ENCODE data around the gene USP22. TPM values are rescaled to one million over a fixed set of nuclear protein-coding genes. Genes with fewer than 3 reads are reported as not detected.

Gene USP22
- total and polyA plus RNA-seq, 2 experiments from 2014 or later: 68.9 to 296 TPM

DNA sequence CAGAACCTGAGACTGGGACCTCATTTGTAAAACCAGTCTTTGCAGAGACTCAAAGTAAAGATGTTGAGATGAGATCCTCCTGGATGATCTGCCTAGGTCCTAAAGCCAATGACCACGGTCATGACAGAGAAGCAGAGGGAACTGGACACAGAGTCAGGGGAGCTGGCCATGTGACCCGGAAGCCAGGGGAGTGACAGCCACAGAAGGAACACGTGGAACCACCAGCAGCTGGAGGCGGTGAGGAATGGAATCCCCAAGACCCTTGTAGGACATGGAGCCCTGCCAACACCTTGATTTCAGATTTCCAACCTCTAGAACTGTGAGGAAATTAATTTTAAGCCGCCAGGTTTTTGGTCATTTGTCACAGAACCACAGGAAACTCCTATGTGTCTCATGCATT, 37.0 kb downstream of the USP22 start:
- Mint-ChIP-seq H3K9me3 (no peaks in the 10 kb centered on the region; the same call in 2 of the 3 replicates), H3K27ac (no peak overlapping the region), H3K36me3 (ENCODE audit: low read depth) (peaks cover 98% of the 10 kb centered on the region), H3K4me3 (no peak overlapping the region), H3K4me1 (peaks cover 4% of the 10 kb centered on the region; the same call in 2 of the 3 replicates), H3K27me3 (ENCODE audit: insufficient read depth, low read depth, poor library complexity) (peaks cover 15% of the 10 kb centered on the region)
- Histone ChIP-seq H3K27ac (ENCODE audit: low read depth) (peak overlapping the region; percentile 32; the same call in 1 of the 2 replicates), H2AFZ (no peak overlapping the region), H3K9me2 (ENCODE audit: insufficient read depth) (no peaks in the 10 kb centered on the region), H3K27me3 (ENCODE audit: insufficient read depth) (no peaks in the 10 kb centered on the region), H3K79me2 (replicated peaks; ENCODE audit: insufficient read depth) (peaks cover 75% of the 10 kb centered on the region), H3K4me2 (no peak overlapping the region), H3K4me3 (no peak overlapping the region), H3K36me3 (ENCODE audit: insufficient read depth) (peaks cover 91% of the 10 kb centered on the region), H3K4me1 (ENCODE audit: insufficient read depth) (no peaks in the 10 kb centered on the region), H3F3A (replicated peaks; ENCODE audit: low read depth) (peaks cover 53% of the 10 kb centered on the region), H4K20me1 (replicated peaks; ENCODE audit: insufficient read depth) (peaks cover 73% of the 10 kb centered on the region)
- TF ChIP-seq ZNF114 (CRISPR knock-in tag; IDR thresholded peaks at IDR 0.05): no peak
- TF ChIP-seq EZH2 (IDR thresholded peaks at IDR 0.05; ENCODE audit: low read depth, unreplicated experiment): no peak
- TF ChIP-seq, protein P1, sequence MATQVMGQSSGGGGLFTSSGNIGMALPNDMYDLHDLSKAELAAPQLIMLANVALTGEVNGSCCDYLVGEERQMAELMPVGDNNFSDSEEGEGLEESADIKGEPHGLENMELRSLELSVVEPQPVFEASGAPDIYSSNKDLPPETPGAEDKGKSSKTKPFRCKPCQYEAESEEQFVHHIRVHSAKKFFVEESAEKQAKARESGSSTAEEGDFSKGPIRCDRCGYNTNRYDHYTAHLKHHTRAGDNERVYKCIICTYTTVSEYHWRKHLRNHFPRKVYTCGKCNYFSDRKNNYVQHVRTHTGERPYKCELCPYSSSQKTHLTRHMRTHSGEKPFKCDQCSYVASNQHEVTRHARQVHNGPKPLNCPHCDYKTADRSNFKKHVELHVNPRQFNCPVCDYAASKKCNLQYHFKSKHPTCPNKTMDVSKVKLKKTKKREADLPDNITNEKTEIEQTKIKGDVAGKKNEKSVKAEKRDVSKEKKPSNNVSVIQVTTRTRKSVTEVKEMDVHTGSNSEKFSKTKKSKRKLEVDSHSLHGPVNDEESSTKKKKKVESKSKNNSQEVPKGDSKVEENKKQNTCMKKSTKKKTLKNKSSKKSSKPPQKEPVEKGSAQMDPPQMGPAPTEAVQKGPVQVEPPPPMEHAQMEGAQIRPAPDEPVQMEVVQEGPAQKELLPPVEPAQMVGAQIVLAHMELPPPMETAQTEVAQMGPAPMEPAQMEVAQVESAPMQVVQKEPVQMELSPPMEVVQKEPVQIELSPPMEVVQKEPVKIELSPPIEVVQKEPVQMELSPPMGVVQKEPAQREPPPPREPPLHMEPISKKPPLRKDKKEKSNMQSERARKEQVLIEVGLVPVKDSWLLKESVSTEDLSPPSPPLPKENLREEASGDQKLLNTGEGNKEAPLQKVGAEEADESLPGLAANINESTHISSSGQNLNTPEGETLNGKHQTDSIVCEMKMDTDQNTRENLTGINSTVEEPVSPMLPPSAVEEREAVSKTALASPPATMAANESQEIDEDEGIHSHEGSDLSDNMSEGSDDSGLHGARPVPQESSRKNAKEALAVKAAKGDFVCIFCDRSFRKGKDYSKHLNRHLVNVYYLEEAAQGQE (IDR thresholded peaks at IDR 0.05; ENCODE audit: unreplicated experiment): no peak
- no peak for TF ChIP-seq CREB1 (CRISPR knock-in tag; IDR thresholded peaks at IDR 0.05; ENCODE audit: low read depth)
- no peak for TF ChIP-seq EZH2phosphoT487 (IDR thresholded peaks at IDR 0.05; ENCODE audit: unreplicated experiment)
- TF ChIP-seq NANOG (IDR thresholded peaks at IDR 0.05; ENCODE audit: borderline replicate concordance): no peak
- no peak for TF ChIP-seq POLR2AphosphoS5 (IDR thresholded peaks at IDR 0.05; ENCODE audit: low read depth)
- TF ChIP-seq, protein P2, sequence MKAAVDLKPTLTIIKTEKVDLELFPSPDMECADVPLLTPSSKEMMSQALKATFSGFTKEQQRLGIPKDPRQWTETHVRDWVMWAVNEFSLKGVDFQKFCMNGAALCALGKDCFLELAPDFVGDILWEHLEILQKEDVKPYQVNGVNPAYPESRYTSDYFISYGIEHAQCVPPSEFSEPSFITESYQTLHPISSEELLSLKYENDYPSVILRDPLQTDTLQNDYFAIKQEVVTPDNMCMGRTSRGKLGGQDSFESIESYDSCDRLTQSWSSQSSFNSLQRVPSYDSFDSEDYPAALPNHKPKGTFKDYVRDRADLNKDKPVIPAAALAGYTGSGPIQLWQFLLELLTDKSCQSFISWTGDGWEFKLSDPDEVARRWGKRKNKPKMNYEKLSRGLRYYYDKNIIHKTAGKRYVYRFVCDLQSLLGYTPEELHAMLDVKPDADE (IDR thresholded peaks at IDR 0.05): no peak
- TF ChIP-seq ZNF331 (CRISPR knock-in tag; IDR thresholded peaks at IDR 0.05; ENCODE audit: low read depth): no peak
- TF ChIP-seq STAT1 (IDR thresholded peaks at IDR 0.05; ENCODE audit: unreplicated experiment): no peak
- TF ChIP-seq JUNB (IDR thresholded peaks at IDR 0.05; ENCODE audit: unreplicated experiment): no peak
- DNase-seq (ENCODE audit: low spot score) (no peak), ATAC-seq (no peak)

DNA sequence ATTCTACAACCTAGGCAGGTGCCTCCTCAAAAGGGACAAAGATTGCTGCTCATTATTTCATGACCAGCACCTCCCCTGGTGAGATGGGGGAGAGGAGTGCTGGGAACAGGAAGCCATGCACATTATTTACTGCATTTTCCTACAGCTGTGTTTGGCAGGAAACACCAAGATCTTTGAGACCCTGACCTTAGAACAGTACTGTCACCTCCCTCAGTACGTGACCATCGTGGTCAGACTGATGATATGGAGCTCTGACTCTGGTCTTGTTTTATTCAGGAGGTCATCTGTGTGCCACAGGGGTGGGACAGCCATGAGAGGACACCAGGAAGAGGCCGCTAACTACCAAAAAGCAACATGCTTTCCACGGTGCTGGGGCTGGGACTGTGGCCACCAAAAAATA, 37.4 kb downstream of the USP22 start:
- Histone ChIP-seq H3K4me2 (no peak overlapping the region), H2AFZ (no peak overlapping the region), H3K27me3 (ENCODE audit: insufficient read depth) (no peaks in the 10 kb centered on the region), H3F3A (replicated peaks; ENCODE audit: low read depth) (peaks cover 53% of the 10 kb centered on the region), H3K4me1 (ENCODE audit: insufficient read depth) (no peaks in the 10 kb centered on the region), H4K20me1 (replicated peaks; ENCODE audit: insufficient read depth) (peaks cover 72% of the 10 kb centered on the region), H3K36me3 (ENCODE audit: insufficient read depth) (peaks cover 87% of the 10 kb centered on the region), H3K9me2 (ENCODE audit: insufficient read depth) (no peaks in the 10 kb centered on the region), H3K4me3 (no peak overlapping the region), H3K27ac (ENCODE audit: low read depth) (peak overlapping the region; percentile 32; the same call in 1 of the 2 replicates), H3K79me2 (replicated peaks; ENCODE audit: insufficient read depth) (peaks cover 74% of the 10 kb centered on the region)
- H3K36me3 Mint-ChIP-seq (ENCODE audit: low read depth): peaks cover 98% of the 10 kb centered on the region
- no peaks in the 10 kb centered on the region; the same call in 2 of the 3 replicates for H3K9me3 Mint-ChIP-seq
- H3K27ac Mint-ChIP-seq: 0 out of 2 replicates have a peak overlapping the region, but pooled peaks have one; percentile 44
- H3K4me1 Mint-ChIP-seq: peaks cover 4% of the 10 kb centered on the region; the same call in 1 of the 3 replicates
- ATAC-seq (no peak), DNase-seq (ENCODE audit: low spot score) (no peak)
- peaks cover 15% of the 10 kb centered on the region for H3K27me3 Mint-ChIP-seq (ENCODE audit: insufficient read depth, low read depth, poor library complexity)
- no peak overlapping the region for H3K4me3 Mint-ChIP-seq
- no peak for TF ChIP-seq NANOG (IDR thresholded peaks at IDR 0.05; ENCODE audit: borderline replicate concordance)
- TF ChIP-seq EZH2 (IDR thresholded peaks at IDR 0.05; ENCODE audit: low read depth, unreplicated experiment): no peak
- no peak for TF ChIP-seq EZH2phosphoT487 (IDR thresholded peaks at IDR 0.05; ENCODE audit: unreplicated experiment)
- TF ChIP-seq, protein P3, sequence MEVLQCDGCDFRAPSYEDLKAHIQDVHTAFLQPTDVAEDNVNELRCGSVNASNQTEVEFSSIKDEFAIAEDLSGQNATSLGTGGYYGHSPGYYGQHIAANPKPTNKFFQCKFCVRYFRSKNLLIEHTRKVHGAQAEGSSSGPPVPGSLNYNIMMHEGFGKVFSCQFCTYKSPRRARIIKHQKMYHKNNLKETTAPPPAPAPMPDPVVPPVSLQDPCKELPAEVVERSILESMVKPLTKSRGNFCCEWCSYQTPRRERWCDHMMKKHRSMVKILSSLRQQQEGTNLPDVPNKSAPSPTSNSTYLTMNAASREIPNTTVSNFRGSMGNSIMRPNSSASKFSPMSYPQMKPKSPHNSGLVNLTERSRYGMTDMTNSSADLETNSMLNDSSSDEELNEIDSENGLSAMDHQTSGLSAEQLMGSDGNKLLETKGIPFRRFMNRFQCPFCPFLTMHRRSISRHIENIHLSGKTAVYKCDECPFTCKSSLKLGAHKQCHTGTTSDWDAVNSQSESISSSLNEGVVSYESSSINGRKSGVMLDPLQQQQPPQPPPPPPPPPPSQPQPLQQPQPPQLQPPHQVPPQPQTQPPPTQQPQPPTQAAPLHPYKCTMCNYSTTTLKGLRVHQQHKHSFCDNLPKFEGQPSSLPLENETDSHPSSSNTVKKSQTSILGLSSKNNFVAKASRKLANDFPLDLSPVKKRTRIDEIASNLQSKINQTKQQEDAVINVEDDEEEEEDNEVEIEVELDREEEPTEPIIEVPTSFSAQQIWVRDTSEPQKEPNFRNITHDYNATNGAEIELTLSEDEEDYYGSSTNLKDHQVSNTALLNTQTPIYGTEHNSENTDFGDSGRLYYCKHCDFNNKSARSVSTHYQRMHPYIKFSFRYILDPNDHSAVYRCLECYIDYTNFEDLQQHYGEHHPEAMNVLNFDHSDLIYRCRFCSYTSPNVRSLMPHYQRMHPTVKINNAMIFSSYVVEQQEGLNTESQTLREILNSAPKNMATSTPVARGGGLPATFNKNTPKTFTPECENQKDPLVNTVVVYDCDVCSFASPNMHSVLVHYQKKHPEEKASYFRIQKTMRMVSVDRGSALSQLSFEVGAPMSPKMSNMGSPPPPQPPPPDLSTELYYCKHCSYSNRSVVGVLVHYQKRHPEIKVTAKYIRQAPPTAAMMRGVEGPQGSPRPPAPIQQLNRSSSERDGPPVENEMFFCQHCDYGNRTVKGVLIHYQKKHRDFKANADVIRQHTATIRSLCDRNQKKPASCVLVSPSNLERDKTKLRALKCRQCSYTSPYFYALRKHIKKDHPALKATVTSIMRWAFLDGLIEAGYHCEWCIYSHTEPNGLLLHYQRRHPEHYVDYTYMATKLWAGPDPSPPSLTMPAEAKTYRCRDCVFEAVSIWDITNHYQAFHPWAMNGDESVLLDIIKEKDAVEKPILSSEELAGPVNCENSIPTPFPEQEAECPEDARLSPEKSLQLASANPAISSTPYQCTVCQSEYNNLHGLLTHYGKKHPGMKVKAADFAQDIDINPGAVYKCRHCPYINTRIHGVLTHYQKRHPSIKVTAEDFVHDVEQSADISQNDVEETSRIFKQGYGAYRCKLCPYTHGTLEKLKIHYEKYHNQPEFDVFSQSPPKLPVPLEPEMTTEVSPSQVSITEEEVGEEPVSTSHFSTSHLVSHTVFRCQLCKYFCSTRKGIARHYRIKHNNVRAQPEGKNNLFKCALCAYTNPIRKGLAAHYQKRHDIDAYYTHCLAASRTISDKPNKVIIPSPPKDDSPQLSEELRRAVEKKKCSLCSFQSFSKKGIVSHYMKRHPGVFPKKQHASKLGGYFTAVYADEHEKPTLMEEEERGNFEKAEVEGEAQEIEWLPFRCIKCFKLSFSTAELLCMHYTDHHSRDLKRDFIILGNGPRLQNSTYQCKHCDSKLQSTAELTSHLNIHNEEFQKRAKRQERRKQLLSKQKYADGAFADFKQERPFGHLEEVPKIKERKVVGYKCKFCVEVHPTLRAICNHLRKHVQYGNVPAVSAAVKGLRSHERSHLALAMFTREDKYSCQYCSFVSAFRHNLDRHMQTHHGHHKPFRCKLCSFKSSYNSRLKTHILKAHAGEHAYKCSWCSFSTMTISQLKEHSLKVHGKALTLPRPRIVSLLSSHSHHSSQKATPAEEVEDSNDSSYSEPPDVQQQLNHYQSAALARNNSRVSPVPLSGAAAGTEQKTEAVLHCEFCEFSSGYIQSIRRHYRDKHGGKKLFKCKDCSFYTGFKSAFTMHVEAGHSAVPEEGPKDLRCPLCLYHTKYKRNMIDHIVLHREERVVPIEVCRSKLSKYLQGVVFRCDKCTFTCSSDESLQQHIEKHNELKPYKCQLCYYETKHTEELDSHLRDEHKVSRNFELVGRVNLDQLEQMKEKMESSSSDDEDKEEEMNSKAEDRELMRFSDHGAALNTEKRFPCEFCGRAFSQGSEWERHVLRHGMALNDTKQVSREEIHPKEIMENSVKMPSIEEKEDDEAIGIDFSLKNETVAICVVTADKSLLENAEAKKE (CRISPR knock-in tag; IDR thresholded peaks at IDR 0.05): no peak

Measured in GM23338 (cell line).